Measurements from ENCODE around the gene MAFG. TPM values are rescaled to one million over a fixed set of nuclear protein-coding genes. Genes with fewer than 3 reads are reported as not detected.

The MAFG gene
- total and polyA plus RNA-seq, 9 of the 15 experiments (the other 6 are each of a cell fraction or from before 2014, with no cell fraction given) = 1.1 to 58.1 (median 24.9) TPM

DNA sequence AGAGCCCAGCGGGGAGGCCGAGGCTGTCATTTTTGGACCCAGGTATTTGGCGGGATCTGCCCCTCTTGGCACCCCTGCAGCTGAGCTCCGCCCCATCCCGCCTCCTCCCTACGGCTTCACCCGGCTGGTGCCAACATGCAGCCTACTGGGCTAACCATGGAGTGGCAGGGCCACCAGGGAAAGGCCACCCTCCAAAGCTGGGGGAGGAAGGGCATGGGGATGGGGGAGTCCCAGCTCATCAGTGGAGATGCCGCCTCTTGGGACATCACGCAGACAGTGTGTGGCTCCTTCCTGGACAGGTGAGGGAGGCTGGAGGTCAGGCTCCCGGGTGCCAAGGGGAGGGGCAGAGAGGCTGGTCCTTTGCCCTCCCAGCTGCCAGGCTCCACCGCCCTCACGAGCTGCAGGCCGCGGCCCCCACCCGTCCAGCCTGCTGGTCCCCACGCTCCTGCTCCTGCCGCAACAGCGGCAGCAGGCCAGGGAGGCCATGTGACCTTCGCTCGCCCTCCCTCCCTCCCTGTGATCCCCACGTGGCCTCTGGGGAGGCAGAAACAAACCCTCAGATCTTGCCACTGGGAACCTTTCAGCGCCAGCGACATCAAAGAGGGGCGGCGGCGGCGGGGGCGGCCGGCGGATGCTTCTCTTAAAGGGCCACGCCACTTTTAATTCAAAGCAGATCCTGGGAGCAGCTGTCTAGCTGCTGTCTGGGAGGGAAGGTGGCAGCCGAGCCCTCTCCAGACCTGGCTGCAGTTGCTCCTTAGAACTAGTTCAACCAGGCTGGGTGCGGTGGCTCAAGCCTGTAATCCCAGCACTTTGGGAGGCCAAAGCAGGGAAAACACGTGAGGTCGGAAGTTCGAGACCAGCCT, 40.2 kb upstream of the MAFG start (continued):
- TF ChIP-seq NFE2L1 (tag; IDR thresholded peaks at IDR 0.05; ENCODE audit: borderline replicate concordance, low read depth) (no peak), L3MBTL2 (IDR thresholded peaks at IDR 0.05) (peak; percentile 83), TAF1 (IDR thresholded peaks at IDR 0.05; ENCODE audit: control insufficient read depth, extremely low read depth, insufficient read depth, low read length, severe bottlenecking) (peak; percentile 47), RBBP5 (IDR thresholded peaks at IDR 0.05; ENCODE audit: borderline replicate concordance, insufficient read depth, low read length, poor library complexity, severe bottlenecking) (no peak), RB1 (IDR thresholded peaks at IDR 0.05; ENCODE audit: low read depth) (peak; percentile 8; the same call in 1 of the 2 replicates), SRF (CRISPR knock-in tag; IDR thresholded peaks at IDR 0.05) (peak in 1 of 2 experiments; percentile 45; a peak in 1 of 4 replicates), ATF1 (CRISPR knock-in tag; IDR thresholded peaks at IDR 0.05) (no peak), ATF1 (tag; IDR thresholded peaks at IDR 0.05) (0 out of 2 replicates have a peak, but pooled peaks have one; percentile 12), NR2C2 (CRISPR knock-in tag; IDR thresholded peaks at IDR 0.05) (peak; percentile 32; the same call in 1 of the 2 replicates), NR2C2 (tag; IDR thresholded peaks at IDR 0.05) (0 out of 2 replicates have a peak, but pooled peaks have one; percentile 28), SNIP1 (IDR thresholded peaks at IDR 0.05; ENCODE audit: low read depth) (no peak), ELF4 (CRISPR knock-in tag; IDR thresholded peaks at IDR 0.05) (no peak), MYBL2 (IDR thresholded peaks at IDR 0.05; ENCODE audit: low read depth) (no peak), MYBL2 (CRISPR knock-in tag; IDR thresholded peaks at IDR 0.05; ENCODE audit: borderline replicate concordance) (no peak), ZFX (CRISPR knock-in tag; IDR thresholded peaks at IDR 0.05) (peak; percentile 75), SP2 (IDR thresholded peaks at IDR 0.05; ENCODE audit: extremely low read depth, low read depth, low read length, poor library complexity, severe bottlenecking) (no peak), LEF1 (IDR thresholded peaks at IDR 0.05) (peak; percentile 86), MAZ (CRISPR knock-in tag; conservative IDR thresholded peaks at IDR 0.05 in 1 of 2, IDR thresholded peaks at IDR 0.05 in 1 of 2) (peak; percentile 73 to 78)
- TF ChIP-seq, protein P1, sequence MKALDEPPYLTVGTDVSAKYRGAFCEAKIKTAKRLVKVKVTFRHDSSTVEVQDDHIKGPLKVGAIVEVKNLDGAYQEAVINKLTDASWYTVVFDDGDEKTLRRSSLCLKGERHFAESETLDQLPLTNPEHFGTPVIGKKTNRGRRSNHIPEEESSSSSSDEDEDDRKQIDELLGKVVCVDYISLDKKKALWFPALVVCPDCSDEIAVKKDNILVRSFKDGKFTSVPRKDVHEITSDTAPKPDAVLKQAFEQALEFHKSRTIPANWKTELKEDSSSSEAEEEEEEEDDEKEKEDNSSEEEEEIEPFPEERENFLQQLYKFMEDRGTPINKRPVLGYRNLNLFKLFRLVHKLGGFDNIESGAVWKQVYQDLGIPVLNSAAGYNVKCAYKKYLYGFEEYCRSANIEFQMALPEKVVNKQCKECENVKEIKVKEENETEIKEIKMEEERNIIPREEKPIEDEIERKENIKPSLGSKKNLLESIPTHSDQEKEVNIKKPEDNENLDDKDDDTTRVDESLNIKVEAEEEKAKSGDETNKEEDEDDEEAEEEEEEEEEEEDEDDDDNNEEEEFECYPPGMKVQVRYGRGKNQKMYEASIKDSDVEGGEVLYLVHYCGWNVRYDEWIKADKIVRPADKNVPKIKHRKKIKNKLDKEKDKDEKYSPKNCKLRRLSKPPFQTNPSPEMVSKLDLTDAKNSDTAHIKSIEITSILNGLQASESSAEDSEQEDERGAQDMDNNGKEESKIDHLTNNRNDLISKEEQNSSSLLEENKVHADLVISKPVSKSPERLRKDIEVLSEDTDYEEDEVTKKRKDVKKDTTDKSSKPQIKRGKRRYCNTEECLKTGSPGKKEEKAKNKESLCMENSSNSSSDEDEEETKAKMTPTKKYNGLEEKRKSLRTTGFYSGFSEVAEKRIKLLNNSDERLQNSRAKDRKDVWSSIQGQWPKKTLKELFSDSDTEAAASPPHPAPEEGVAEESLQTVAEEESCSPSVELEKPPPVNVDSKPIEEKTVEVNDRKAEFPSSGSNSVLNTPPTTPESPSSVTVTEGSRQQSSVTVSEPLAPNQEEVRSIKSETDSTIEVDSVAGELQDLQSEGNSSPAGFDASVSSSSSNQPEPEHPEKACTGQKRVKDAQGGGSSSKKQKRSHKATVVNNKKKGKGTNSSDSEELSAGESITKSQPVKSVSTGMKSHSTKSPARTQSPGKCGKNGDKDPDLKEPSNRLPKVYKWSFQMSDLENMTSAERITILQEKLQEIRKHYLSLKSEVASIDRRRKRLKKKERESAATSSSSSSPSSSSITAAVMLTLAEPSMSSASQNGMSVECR (CRISPR knock-in tag; IDR thresholded peaks at IDR 0.05) = peak; percentile 61
- TF ChIP-seq, protein P2, sequence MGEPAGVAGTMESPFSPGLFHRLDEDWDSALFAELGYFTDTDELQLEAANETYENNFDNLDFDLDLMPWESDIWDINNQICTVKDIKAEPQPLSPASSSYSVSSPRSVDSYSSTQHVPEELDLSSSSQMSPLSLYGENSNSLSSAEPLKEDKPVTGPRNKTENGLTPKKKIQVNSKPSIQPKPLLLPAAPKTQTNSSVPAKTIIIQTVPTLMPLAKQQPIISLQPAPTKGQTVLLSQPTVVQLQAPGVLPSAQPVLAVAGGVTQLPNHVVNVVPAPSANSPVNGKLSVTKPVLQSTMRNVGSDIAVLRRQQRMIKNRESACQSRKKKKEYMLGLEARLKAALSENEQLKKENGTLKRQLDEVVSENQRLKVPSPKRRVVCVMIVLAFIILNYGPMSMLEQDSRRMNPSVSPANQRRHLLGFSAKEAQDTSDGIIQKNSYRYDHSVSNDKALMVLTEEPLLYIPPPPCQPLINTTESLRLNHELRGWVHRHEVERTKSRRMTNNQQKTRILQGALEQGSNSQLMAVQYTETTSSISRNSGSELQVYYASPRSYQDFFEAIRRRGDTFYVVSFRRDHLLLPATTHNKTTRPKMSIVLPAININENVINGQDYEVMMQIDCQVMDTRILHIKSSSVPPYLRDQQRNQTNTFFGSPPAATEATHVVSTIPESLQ (CRISPR knock-in tag; IDR thresholded peaks at IDR 0.05) = no peak
